Left lung (tissue), 10 donors: ENCODE results near the gene SNX11. TPM values are rescaled to one million over a fixed set of nuclear protein-coding genes. Genes with fewer than 3 reads are reported as not detected.
"Not testable (repeated sequence)": the region's sequence is repeated elsewhere in the genome, so short reads cannot be mapped to it uniquely, and the experiment has no call there.

Source experiments
- ATAC-seq: fragments of 200-7000 bp; cut with Tn5 transposase; one replicate; pipeline ENCODE4 v1.9.1; 2020; ENCODE audit warnings: moderate library complexity
- DNase-seq, 4 donors: peaks; one replicate each; pipeline ENCODE4 v3.0.0-alpha.2; 2013 to 2020
- H3K27ac ChIP-seq, 2 donors: fragments of 200-600 bp; sonication (generic) in 1 of 2; one replicate each; pipeline versions ENCODE4 v1.5.0 to v1.8.0; 2020 to 2021
- H3K27me3 ChIP-seq, 2 donors: fragments of 200-600 bp; sonication (generic) in 1 of 2; one replicate each; pipeline versions ENCODE4 v1.5.0 to v1.8.0; 2020 to 2021
- H3K36me3 ChIP-seq, 2 donors: fragments of 200-600 bp; sonication (generic) in 1 of 2; one replicate each; pipeline versions ENCODE4 v1.5.0 to v1.8.0; 2020 to 2021
- H3K4me1 ChIP-seq, 2 donors: fragments of 200-600 bp; one replicate each; pipeline ENCODE4 v1.8.0; 2021
- H3K4me3 ChIP-seq, 2 donors: fragments of 200-600 bp; sonication (generic) in 1 of 2; one replicate each; pipeline versions ENCODE4 v1.5.0 to v1.8.0; 2020 to 2021; ENCODE audit warnings: mild to moderate bottlenecking in 1 of 2
- H3K9me3 ChIP-seq, 2 donors: fragments of 200-600 bp; sonication (generic) in 1 of 2; one replicate each; pipeline versions ENCODE4 v1.5.0 to v1.8.0; 2020 to 2021
- intact Hi-C, 2 donors: fragments of 100-400 bp; cut with DNase I; formaldehyde crosslinking; loops; one replicate each; pipeline versions ENCODE4 v1.11.2 to v1.14.2; 2022
- polyA plus RNA-seq, 6 donors: library from polyadenylated mRNA; unstranded; fragments of 120-200 nt; gene quantifications; one replicate each; pipeline ENCODE4 v1.2.1, GENCODE V29; 2013; ENCODE audit not compliant: insufficient read length in 6 of 6
- total RNA-seq, 2 donors: library from RNA; stranded (reverse); fragmentation: NEBNext Ultra II Directional; extraction: Animal tissue kit (Norgen Biotek cat#: 25700); gene quantifications; one replicate each; pipeline ENCODE4 v1.2.1, GENCODE V29; 2021
- TF ChIP-seq, protein P1 (sequence below), 2 donors: fragments of 200-600 bp; sonication (generic) in 1 of 2; IDR thresholded peaks; one replicate each; pipeline versions ENCODE4 v1.5.0 to v1.8.0; 2021; ENCODE audit warnings: antibody characterized with exemption in 2 of 2
- donor health status: DM: no; HTN: yes; CAD: no.
- donor health status: DM: no; HTN: no; CAD: no.

The SNX11 gene
- total and polyA plus RNA-seq, 8 donors = 12.2 to 32.4 (median 13.5) TPM

DNA sequence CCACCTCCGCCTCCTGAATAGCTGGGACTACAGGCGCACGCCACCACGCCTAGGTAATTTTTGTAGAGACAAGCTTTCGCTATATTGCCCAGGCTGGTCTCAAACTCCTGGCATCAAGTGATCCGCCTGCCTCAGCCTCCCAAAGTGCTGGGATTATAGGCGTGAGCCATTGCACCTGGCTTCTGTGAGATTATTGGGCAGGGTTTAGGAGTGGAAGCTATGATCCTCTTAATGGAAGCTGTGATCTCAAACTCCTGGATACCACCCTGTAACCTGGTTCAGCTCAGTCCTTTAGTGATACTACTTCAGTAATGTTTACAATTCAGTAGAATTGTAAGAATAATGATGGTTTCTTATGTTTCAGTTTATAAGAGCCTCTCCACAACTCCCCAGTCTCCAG lies 45.3 kb upstream of the SNX11 start:
- DNase-seq (no peak), ATAC-seq (no peak)
- TF ChIP-seq, protein P1, sequence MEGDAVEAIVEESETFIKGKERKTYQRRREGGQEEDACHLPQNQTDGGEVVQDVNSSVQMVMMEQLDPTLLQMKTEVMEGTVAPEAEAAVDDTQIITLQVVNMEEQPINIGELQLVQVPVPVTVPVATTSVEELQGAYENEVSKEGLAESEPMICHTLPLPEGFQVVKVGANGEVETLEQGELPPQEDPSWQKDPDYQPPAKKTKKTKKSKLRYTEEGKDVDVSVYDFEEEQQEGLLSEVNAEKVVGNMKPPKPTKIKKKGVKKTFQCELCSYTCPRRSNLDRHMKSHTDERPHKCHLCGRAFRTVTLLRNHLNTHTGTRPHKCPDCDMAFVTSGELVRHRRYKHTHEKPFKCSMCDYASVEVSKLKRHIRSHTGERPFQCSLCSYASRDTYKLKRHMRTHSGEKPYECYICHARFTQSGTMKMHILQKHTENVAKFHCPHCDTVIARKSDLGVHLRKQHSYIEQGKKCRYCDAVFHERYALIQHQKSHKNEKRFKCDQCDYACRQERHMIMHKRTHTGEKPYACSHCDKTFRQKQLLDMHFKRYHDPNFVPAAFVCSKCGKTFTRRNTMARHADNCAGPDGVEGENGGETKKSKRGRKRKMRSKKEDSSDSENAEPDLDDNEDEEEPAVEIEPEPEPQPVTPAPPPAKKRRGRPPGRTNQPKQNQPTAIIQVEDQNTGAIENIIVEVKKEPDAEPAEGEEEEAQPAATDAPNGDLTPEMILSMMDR (IDR thresholded peaks at IDR 0.05) = no peak
- H3K27me3 ChIP-seq = no peaks in the 10 kb centered on the region
- peaks cover 0 to 92% of the 10 kb centered on the region in 2 donors for H3K36me3 ChIP-seq
- no peak overlapping the region for H3K27ac ChIP-seq
- H3K4me3 ChIP-seq = no peak overlapping the region
- no peaks in the 10 kb centered on the region for H3K9me3 ChIP-seq
- peaks cover 0 to 12% of the 10 kb centered on the region in 2 donors for H3K4me1 ChIP-seq
- intact Hi-C loops = no loop called here

DNA sequence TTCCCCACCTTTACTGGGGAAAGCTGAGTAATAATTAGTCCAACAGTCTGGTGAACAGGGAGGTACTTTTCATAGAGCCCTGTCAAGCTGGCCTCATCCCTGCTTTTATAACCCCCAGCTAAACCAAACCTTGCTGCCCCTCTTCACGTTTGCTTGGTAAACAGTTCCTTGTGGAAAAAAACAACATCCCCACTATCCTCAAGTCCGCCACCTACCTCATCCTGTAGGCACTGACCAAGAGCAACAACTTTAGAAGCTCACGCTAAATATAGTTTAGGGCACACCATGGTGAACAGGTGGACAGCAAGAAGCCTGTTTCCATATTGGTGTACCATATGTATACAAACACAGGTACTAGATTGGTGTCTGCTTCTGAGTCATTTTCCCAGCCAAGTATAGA lies 42.9 kb upstream of the SNX11 start:
- Histone ChIP-seq H3K36me3 (peaks cover 0 to 91% of the 10 kb centered on the region in 2 donors), H3K4me1 (peaks cover 0 to 12% of the 10 kb centered on the region in 2 donors)
- ATAC-seq = no peak

DNA sequence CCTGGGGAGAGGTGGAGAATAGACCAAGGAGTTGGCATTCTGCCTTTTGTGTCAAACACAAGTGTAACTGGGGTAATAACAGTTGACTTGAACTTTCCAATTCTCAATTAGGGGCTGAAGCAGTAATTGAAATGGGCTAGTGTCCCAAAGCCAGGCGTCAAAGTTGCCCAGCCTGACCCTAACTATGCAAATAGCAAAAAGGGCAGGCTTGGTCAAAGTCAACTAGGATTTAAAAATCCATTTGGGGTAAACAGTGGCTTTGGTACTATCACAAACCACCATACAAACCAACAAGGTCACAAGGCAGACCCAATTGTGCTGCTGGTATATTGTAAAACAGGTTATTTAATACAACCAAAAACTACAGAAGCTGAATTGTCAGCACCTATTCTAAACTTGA lies 41.4 kb upstream of the SNX11 start:
- Histone ChIP-seq H3K27ac (no peak overlapping the region), H3K27me3 (no peaks in the 10 kb centered on the region), H3K4me1 (peaks cover 0 to 4% of the 10 kb centered on the region in 2 donors), H3K4me3 (no peak overlapping the region), H3K36me3 (peaks cover 0 to 89% of the 10 kb centered on the region in 2 donors), H3K9me3 (no peaks in the 10 kb centered on the region)
- ATAC-seq (no peak), DNase-seq (no peak)
- intact Hi-C loops = no loop called here
- TF ChIP-seq, protein P1 (IDR thresholded peaks at IDR 0.05) = no peak

More for the DNA sequence above, 42.9 kb upstream of the SNX11 start:
- Histone ChIP-seq H3K27ac (no peak overlapping the region), H3K27me3 (no peaks in the 10 kb centered on the region), H3K4me3 (no peak overlapping the region), H3K9me3 (no peaks in the 10 kb centered on the region)
- TF ChIP-seq, protein P1 (IDR thresholded peaks at IDR 0.05) = no peak
- no peak for DNase-seq
- intact Hi-C loops = no loop called here

DNA sequence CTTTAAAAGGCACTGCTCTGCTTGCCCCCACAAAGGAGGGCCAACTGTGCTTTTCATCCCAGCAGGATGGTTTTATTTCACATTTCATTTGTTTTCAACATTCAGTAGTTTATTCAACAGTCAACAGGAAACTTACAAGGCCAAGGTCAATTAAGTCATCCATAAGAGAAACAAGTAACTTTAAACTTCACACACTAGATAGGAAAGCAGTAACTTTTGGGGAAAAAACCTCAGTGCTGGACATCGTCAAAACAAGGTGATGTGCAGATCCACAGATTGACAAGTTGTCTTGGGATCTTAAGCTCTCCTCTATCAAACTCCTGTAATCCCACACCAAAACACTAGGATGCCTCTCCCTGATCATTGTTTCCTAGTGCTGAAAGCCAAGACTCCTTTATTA lies 40.9 kb upstream of the SNX11 start:
- peaks cover 0 to 90% of the 10 kb centered on the region in 2 donors for H3K36me3 ChIP-seq
- H3K27ac ChIP-seq = no peak overlapping the region
- peaks cover 0 to 4% of the 10 kb centered on the region in 2 donors for H3K4me1 ChIP-seq
- TF ChIP-seq, protein P1 (IDR thresholded peaks at IDR 0.05) = no peak
- no peaks in the 10 kb centered on the region for H3K9me3 ChIP-seq
- intact Hi-C loops = no loop called here
- no peak overlapping the region for H3K4me3 ChIP-seq
- DNase-seq = no peak
- no peak for ATAC-seq
- no peaks in the 10 kb centered on the region for H3K27me3 ChIP-seq

DNA sequence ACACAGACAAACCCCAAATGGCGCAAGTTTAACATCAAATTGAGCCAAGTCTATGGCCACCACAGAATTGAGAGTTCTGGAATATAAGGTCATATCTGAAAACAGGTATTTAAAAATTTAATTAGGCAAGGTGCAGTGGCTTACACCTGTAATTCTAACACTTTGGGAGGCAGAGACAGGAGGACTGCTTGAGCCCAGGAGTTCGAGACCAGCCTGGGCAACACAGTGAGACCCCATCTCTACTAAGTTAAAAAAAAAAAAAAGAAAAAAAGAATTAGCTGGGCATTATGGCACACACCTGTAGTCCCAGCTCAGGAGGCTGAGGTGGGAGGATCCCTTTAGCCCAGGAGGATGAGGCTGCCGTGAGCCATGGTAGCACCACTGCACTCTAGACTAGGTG lies 40.3 kb upstream of the SNX11 start:
- Histone ChIP-seq H3K4me1 (peaks cover 0 to 4% of the 10 kb centered on the region in 2 donors), H3K4me3 (no peak overlapping the region), H3K27ac (no peak overlapping the region), H3K27me3 (no peaks in the 10 kb centered on the region), H3K36me3 (peaks cover 0 to 87% of the 10 kb centered on the region in 2 donors), H3K9me3 (no peaks in the 10 kb centered on the region)
- intact Hi-C loops = no loop called here
- DNase-seq = no peak
- no peak for ATAC-seq
- TF ChIP-seq, protein P1 (IDR thresholded peaks at IDR 0.05) = no peak

DNA sequence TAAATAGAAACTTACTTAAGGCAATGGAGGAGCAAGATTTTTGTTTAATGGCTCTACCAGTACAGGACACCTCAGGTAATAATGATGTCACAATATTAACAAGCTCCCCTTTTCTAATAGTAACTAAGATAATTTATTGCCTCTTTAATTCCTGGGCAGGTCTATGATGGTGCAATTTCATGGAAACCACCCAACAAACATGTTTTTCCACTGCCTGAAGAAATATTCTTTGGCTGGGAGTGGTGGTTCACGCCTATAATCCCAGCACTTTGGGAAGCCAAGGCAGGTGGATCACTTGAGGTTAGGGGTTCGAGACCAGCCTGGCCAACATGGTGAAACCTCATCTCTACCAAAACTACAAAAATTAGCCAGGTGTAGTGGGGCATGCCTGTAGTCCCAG lies 39.8 kb upstream of the SNX11 start:
- H3K4me1 ChIP-seq, H3K4me3 ChIP-seq, ATAC-seq, H3K27me3 ChIP-seq, intact Hi-C loops, H3K9me3 ChIP-seq, DNase-seq, H3K27ac ChIP-seq: not testable (repeated sequence)
- H3K36me3 ChIP-seq = peaks cover 0 to 87% of the 10 kb centered on the region in 2 donors
